Measurements from ENCODE around the gene U2AF2.

The U2AF2 gene

DNA sequence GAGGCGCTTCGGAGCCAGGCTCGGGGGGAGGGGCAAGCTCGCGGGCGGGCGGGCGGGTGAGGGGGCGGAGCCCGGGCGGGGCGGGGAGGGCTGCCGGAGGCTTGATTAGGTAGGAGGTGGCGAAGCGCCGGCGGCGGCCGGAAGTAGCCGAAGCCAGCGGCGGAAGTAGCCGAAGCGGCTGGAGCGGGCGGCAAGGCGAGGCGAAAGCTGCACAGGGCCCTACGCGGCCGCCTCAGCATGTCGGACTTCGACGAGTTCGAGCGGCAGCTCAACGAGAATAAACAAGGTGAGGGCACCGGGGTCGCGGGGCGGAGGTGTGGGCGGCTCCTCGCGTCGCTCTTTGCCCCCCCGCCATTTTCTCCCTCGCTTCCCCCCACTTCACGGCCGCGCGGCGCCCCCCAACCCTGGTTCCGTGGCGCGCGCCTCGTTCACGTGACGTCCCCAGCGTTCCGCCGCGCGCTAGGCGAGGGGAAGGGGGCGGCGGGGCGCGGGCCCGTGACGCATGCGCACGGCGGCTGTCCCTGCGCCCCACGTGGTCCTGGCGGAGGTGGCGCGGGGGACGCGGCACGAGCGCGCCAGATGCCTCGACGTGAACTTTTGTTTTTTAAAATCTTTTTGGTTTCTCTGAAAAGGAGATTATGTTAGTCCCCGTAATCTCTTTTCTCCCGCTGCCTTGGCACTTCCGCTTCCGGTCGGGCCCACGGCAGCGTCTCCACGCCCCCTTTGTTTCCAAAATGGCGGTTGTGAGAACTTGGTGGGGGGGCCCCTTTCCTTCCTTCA is at the start of gene U2AF2:
U2AF2 (plus strand) TSS at position 168 of the 780 bp plus-strand sequence; CDS start at position 238, 70 bp downstream.
- peak; percentile 96 for DNase-seq

DNA sequence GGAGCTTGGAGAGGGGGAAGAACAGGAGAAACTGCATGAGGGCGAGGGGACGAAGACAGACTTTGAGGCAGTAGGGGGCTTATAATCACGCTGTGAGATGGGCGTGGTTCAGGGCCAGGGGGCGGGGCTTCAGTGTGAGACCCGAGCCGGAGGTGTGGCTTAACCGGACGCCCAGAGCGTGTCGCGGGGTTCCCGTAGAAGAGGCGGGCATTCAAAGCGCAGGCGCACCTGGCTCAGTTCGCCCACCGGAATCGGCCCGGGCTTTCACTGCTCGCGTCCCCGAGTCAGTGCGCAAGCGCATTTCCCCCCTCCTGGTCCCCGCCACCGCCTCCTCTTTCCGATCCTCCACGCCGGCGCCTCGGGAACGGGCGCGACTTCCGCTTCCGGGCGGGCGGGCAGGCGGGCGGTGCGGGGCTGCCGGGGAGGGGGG is 49.6 kb upstream of the U2AF2 start:
- DNase-seq: peak; percentile 97

DNA sequence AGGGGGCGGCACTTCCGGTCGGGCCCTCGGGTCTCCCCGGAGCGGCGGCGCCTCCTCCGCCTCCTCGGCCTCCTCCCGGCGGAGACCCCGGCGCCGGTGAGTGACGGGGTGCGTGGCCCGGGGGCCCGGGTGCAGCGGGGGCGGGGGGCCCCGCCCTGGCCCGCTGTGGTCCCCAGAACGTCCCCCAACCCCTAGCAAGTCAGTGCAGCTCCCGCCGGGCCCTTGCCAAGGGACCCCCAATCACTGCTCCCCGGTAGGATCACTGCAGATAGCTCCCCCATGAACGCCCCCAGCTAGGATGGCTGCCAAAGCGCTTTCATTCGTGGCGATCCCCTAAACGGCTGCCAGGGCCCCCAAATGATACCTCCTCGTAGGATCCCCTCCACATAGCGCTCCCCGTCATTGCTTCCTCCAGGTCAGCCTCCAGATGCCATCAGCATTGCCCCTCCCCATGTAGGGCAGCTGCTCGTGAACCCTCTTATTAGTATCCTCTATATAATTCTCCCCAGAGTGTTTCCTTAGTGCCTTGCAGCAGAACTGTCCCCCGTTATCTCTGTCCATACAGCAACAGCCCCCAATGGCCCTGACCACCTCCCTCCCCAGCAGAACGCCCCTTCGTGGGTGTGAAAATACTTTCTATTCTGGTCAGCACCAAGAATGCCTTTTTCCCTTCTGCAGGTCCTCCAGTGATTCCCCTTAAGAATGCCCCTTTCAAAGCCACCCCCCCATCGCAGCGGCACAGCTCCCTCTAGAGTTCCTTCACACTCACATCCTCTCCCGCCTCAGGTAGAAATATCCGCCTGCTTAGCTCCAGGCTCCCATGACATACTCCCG is 49.0 kb upstream of the U2AF2 start, which contains the start of gene ZNF865:
ZNF865 (plus strand) TSS at position 11 of the 834 bp plus-strand sequence. CDS start 7,972 bp downstream, outside the sequence.
- peak; percentile 82 for DNase-seq

DNA sequence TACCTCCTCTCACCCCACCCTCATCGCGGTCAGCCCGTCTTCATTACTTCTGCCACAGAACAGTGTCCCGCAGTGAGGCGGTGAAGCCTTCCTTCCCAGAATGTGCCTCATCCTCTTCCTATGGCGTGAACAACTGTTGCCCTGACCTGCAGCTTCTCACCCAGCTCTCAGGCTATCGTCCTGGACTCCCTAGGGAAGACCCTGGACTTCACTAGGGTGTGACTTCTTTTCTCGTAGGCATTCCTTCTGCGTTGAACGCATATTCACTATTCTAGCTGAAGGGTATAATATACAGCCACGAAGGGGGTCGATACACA is 48.4 kb upstream of the U2AF2 start:
- DNase-seq: no peak

DNA sequence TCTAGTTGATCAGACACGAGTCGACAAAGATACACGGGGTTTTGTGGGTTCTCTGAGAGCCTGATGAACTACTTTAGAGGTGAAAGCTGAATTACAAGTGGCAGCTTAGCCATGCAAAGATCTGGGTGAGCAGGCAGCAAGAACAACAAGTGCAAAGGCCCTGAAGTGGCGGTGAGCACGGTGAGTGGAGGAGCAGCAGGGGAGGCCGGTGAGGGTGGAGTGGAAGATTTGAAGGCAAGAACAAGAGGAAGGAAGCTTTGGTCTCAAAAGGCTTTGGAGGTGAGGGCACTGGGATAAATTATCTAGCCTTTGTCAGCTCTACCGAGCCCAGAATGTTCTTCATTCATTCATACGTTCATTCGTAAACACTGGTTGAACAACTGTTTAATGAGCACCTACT is 48.0 kb upstream of the U2AF2 start:
- DNase-seq: no peak

DNA sequence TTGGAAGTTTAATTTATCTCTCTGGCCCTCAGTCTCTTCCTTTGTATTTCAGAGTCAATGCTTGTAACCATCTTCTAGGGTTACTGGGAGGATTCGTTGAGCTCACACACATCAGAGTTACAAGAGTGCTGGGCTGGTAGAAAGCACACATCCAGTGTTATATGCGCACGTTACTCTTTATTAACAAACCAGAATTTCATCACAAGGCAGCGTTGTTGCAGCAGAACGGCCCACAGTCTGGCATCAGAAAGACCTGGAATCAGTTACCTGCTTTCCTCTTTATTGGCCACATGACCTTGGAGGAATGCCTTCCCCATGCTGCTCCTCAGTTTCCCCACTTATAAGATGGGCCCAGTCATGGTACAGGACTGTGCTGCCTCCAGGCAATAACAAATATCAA is 45.5 kb upstream of the U2AF2 start:
- DNase-seq: no peak

DNA sequence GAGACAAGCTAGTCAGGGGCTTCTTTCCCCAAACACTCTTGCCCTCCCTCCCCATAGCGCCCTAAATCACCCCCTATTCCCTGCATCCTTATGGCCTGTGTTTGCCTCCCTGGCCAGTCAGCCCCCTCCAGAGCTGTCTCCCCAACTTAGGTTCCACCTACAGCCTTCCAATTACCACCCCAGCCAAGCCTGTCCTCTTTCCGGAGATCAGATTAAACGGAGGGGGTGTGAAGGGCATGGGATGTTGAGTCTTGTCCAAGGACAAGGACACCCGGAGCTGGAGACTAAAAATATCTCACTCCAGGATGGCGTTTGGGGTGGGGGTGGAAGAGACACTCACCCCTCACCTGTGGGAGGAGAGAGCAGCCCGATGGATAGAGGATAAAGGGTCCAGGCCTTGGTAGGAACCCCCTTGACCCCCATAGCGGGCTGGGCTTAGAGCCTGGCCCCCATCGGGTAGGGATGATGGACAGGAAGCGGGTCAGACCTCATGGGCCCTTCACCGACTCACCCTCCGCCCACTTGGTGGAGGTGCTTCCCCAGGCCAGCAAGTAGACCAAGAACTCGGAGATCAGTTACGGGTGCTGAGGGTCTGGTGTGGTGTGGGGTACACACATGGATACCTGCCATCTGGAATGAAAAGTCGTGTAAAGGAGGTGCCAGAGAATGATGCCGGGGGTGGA is 43.4 kb upstream of the U2AF2 start:
- no peak for DNase-seq

DNA sequence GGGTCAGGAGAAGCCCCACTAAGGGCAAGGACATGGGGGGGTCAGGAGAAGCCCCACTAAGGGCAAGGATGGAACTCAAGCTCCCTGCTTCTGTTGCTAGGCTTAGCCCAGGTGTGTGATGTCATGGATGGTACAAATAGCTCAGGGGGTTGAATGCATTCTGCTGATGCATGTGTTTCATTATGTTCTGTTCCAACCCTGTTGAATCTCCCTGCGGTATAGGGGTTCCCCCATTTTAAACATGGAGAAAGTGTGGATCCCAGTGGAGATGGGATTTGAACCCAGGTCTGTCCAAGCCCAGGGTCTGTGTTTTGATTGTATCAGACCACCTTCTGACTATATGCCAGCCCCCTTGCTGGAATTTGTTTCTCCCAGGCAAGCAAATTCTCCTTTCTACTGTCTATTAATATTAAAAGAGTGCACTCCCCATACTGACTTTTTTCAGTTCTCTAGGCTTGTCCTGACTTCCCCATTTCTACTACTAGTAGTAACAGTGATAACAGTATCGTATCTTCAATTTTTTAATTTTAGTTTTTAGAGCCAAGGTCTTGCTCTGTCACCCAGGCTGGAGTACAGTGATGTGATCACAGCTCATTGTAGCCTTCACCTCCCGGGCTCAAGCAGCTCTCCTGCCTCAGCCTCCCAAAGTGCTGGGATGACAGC is 42.7 kb upstream of the U2AF2 start:
- no peak for DNase-seq

DNA sequence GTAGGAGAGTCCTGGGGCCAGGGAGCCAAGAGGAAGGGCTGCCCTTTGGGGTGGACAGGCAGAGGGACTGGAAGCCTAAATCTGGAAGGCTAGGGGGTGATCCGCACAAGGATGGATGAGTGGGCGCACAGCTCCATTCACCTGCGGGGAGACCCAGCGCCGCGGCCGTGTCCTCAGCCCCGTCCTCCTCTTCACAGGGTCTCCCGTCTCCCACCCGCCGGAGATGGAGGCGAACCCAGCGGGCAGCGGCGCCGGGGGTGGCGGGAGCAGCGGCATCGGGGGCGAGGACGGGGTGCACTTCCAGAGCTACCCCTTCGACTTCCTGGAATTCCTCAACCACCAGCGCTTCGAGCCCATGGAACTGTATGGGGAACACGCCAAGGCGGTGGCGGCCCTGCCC is 41.4 kb upstream of the U2AF2 start:
- DNase-seq: no peak

DNA sequence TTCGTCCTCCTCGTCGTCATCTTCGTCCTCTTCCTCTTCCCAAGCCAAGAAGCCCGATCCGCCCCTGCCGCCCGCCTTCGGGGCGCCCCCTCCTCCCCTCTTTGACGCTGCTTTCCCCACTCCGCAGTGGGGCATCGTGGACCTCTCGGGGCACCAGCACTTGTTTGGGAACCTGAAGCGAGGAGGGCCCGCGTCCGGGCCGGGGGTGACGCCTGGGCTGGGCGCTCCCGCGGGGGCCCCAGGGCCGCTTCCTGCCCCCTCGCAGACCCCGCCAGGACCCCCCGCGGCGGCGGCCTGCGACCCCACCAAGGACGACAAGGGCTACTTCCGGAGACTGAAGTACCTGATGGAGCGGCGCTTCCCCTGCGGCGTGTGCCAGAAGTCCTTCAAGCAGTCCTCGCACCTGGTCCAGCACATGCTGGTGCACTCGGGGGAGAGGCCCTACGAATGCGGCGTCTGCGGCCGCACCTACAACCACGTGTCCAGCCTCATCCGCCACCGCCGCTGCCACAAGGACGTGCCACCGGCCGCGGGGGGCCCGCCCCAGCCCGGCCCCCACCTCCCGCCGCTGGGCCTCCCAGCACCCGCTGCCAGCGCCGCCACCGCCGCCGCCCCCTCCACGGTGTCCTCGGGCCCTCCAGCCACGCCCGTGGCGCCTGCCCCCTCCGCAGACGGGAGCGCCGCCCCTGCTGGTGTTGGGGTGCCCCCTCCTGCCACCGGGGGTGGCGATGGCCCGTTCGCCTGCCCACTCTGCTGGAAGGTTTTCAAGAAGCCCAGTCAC is 40.7 kb upstream of the U2AF2 start:
- no peak for DNase-seq

DNA sequence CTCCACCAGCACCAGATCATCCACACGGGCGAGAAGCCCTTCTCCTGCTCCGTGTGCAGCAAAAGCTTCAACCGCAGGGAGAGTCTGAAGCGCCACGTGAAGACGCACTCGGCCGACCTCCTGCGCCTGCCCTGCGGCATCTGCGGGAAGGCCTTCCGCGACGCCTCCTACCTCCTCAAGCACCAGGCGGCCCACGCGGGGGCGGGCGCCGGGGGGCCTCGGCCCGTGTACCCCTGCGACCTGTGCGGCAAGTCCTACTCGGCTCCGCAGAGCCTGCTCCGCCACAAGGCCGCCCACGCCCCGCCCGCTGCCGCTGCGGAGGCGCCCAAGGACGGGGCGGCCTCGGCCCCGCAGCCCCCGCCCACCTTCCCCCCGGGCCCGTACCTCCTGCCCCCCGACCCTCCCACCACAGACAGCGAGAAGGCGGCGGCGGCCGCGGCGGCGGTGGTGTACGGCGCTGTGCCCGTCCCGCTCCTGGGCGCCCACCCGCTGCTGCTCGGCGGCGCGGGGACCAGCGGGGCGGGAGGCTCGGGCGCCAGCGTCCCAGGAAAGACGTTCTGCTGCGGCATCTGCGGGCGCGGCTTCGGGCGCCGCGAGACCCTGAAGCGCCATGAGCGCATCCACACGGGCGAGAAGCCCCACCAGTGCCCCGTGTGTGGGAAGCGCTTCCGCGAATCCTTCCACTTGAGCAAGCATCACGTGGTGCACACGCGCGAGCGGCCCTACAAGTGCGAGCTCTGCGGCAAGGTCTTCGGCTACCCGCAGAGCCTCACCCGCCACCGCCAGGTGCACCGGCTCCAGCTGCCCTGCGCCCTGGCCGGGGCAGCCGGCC is 39.9 kb upstream of the U2AF2 start:
- DNase-seq: no peak

DNA sequence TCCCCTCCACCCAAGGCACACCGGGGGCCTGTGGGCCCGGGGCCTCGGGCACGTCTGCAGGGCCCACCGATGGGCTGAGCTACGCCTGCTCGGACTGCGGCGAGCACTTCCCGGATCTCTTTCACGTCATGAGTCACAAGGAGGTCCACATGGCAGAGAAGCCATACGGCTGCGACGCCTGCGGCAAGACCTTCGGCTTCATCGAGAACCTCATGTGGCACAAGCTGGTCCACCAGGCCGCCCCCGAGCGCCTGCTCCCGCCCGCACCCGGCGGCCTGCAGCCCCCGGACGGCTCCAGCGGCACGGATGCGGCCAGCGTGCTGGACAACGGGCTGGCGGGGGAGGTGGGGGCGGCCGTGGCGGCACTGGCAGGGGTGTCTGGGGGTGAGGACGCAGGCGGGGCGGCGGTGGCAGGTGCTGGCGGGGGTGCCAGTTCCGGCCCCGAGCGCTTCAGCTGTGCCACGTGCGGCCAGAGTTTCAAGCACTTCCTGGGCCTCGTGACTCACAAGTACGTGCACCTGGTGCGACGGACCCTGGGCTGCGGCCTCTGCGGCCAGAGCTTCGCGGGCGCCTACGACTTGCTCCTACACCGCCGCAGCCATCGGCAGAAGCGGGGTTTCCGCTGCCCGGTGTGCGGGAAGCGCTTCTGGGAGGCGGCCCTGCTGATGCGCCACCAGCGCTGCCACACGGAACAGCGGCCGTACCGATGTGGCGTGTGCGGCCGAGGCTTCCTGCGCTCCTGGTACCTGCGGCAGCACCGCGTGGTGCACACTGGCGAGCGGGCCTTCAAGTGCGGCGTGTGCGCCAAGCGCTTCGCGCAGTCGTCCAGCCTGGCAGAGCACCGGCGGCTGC is 39.1 kb upstream of the U2AF2 start:
- no peak for DNase-seq

DNA sequence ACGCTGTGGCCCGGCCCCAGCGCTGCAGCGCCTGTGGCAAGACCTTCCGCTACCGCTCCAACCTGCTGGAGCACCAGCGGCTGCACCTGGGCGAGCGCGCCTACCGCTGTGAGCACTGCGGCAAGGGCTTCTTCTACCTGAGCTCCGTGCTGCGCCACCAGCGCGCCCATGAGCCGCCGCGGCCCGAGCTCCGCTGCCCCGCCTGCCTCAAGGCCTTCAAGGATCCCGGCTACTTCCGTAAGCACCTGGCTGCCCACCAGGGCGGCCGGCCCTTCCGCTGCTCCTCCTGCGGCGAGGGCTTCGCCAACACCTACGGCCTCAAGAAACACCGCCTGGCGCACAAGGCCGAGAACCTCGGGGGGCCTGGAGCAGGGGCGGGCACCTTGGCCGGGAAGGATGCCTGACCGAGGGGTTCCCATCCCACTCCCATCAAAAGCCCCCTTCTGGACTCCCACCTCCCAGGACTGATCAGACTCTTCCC is 38.4 kb upstream of the U2AF2 start:
- no peak for DNase-seq

DNA sequence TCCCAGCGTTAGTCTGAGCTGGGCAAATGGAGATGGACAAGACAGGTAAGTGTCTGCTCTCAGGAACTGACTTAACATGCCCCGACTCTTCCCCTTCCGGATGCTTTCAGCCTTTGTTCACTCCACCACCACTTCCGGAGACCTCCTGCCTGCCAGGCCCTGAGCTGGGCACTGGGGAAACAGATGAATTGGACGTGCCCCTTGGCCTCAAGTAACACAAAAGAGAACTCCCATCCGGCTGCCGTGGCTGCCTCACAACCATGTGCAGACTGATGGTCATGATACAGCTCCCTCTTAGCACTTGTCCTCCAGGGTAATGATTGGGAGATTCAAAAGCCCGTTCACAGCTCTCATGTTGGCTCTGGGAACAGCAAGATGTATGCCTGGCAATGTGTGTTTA is 37.4 kb upstream of the U2AF2 start:
- no peak for DNase-seq

DNA sequence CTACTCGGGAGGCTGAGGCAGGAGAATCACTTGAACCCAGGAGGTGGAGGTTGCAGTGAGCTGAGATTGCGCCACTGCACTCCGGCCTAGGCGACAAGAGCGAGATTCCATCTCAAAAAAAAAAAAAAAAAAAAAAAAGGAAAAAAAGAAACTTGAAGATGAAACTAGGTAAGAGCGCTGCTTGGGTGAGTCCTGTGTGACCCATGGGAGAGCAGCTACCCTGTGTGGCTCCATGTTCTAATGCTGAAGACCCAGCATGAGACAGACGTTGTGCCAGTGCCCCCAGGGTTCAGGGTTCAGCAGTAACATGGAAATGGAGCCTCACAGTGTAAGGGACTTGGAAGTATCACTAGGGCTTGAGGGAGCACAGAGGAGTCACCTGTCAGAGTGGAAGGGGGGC is 36.4 kb upstream of the U2AF2 start:
- no peak for DNase-seq

DNA sequence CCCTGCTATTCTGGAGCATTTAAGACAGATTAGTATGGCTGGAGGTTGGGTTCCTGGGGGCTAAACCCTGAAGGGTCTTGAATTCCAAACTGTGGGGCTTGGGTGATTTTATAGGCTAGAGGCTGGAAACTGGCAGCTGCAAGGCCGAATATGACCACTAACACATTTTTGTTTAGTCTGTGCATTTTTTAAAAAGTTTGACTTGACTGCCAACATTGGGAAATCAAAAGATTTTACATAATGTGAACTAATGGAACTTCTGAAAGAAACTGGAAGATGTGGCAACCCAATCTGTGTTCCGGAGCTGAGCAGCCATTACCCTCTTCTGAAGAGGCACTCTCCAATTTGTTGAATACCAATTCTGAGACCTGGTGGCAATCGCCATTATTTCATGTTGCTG is 35.5 kb upstream of the U2AF2 start:
- peak; percentile 37 for DNase-seq

DNA sequence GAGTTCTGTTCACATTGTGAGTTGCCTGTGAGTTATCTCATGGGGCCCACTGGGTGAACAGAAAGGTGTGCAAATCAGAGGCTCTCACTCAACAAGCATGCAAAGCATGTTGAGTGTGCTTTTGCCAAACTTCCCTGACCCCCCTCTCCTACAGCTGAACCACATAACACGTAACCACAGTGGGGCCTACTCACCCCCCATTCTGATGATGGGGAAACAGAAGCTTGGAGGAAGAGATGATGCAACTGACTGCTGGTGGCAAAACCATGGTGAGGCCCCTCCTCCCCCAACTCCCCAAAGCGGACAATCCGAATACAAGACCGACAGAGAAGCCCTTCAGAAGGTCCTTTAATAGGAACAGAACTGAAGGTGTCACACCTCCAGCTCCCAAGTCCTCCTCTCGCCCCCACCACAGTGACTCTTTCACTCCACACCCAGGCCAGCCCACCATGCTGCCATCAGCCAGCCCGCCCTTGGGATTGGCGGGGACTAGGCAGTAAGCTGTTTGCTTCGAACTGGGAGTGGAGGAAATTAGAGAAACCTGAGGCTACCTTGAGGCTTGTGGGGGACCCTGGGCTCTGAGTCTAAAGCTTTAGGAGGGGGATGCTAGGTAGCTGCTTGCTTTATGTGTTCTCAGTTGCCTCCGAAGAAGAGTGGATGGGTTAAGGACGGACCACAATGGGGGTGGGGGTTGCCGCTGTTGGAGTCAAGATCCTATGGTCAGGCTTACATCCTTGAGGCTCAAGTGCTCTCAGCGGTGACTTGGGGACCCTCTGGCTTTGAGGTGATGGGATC is 34.2 kb upstream of the U2AF2 start:
- DNase-seq: no peak

DNA sequence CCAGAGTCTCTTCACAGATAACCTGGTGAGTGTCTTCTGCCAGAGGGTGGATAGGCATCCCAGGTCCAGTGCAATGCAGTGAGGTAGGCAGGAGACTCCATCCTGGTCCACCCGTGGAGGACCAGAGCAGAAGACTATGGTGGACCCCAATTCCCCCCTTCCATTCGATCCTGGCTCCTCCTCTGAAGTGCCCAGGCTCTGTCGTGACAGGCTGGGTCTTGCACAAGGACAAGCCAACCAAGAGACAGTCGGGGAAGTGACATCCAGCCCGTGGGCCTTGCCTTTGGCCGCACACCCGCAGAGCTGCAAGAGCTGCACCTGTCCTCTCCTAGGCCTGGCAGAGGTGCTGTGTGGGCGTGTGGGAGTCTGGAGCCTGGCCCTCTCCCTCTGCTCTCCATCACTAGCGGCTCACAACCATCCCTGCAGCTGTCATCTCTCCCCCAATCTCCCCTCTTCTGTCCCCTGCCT is 33.6 kb upstream of the U2AF2 start:
- no peak for DNase-seq

DNA sequence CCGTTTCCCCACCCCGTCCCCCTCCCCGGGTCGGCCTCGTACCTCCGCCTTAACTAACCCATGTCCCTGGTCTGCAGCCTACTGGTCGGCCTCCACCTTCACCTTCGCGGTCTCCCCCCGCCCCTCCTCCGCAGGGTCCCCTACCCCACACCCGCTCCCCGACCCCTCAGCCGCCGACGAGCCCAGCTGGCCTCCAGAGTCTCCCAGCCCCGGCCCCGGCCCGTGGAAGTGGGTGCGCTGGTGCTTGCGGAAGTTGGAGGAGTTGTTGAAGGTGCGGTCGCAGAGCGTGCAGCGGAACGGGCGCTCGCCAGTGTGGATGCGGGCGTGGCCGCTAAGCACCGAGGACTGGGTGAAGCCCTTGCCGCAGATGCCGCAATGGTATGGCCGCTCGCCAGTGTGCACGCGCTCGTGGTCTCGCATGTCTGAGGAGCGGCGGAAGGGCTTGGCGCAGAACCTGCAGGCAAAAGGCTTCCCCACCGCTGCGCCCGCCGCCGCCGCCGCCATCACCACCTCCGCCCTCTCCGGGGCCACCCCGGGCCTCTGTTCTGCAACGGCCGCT is 33.1 kb upstream of the U2AF2 start:
- DNase-seq: no peak
